GM13976 (cell line): ENCODE measurements around the gene LIMK1.

Source experiments
- DNase-seq: peaks from one replicate; pipeline ENCODE4 v3.0.0; 2012; ENCODE audit warnings: low spot score
- in situ Hi-C: fragments of 300-500 bp; cut with MboI; formaldehyde crosslinking; loops from one replicate; pipeline ENCODE4 v1.12.0; 2022; ENCODE audit warnings: low sequenced_read_pairs, mixed read lengths, inconsistent platforms; ENCODE audit not compliant: unreplicated experiment
- TF ChIP-seq, protein P1 (sequence below): IDR thresholded peaks from 2 replicates; pipeline ENCODE4 v1.5.1; 2012; ENCODE audit warnings: borderline replicate concordance, mild to moderate bottlenecking; ENCODE audit not compliant: insufficient read depth; ENCODE audit errors: extremely low read depth, missing control alignments, control extremely low read depth

The LIMK1 gene

DNA sequence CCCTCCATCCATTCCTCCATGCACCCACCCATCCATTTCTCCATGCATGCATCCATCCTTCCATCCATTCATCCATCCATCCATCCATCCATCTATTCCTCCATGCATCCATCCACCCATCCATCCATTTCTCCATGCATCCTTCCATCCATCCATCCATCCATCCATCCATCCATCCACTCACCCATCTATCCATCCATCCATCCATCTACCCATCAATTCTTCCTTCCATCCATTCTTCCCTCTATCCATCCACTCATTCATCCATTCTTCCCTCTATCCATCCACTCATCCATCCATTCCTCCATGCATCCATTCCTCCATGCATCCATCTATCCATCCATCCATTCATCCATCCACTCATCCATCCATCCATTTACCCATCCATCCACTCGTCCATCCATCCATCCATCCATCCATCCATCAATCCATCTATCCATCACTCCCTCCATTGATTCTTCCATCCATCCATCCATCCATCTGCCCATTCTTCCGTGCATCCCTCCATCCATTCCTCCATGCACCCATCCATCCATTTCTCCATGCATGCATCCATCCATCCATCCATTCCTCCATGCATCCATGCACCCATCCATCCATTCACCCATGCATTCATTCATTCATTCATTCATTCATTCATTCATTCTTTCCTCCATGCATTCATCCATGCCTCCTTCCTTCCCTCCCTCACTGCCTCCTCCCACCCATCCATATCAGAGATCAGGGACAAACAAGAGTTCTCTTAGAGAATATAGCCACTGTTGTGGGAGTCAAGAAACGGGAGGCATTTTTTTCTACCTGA lies 33.4 kb upstream of the LIMK1 start:
- in situ Hi-C loops, result no loop called here
- no peak for DNase-seq
- TF ChIP-seq, protein P1, sequence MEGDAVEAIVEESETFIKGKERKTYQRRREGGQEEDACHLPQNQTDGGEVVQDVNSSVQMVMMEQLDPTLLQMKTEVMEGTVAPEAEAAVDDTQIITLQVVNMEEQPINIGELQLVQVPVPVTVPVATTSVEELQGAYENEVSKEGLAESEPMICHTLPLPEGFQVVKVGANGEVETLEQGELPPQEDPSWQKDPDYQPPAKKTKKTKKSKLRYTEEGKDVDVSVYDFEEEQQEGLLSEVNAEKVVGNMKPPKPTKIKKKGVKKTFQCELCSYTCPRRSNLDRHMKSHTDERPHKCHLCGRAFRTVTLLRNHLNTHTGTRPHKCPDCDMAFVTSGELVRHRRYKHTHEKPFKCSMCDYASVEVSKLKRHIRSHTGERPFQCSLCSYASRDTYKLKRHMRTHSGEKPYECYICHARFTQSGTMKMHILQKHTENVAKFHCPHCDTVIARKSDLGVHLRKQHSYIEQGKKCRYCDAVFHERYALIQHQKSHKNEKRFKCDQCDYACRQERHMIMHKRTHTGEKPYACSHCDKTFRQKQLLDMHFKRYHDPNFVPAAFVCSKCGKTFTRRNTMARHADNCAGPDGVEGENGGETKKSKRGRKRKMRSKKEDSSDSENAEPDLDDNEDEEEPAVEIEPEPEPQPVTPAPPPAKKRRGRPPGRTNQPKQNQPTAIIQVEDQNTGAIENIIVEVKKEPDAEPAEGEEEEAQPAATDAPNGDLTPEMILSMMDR, result no peak

DNA sequence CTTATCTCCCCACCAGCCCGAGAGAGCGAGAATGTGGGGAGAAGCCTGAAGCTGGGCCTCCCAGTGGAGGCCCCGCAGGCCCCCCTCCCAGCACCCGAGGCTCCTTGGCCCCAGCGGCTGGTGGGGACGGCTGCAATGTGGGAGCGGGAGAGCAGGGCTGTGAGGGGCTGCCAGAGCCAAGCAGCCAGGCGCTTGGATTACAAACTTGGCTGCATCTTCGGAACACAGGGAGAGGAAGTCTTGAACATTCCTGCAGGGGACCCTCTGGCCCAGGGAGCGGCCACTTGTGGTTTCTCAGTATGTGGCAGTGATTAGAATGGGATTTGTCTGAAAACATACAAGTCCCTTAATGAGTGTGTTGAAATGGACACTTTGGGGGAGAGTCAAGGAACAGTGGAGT lies 32.4 kb upstream of the LIMK1 start:
- no peak for DNase-seq
- in situ Hi-C loops, result no loop called here
- TF ChIP-seq, protein P1, result no peak

DNA sequence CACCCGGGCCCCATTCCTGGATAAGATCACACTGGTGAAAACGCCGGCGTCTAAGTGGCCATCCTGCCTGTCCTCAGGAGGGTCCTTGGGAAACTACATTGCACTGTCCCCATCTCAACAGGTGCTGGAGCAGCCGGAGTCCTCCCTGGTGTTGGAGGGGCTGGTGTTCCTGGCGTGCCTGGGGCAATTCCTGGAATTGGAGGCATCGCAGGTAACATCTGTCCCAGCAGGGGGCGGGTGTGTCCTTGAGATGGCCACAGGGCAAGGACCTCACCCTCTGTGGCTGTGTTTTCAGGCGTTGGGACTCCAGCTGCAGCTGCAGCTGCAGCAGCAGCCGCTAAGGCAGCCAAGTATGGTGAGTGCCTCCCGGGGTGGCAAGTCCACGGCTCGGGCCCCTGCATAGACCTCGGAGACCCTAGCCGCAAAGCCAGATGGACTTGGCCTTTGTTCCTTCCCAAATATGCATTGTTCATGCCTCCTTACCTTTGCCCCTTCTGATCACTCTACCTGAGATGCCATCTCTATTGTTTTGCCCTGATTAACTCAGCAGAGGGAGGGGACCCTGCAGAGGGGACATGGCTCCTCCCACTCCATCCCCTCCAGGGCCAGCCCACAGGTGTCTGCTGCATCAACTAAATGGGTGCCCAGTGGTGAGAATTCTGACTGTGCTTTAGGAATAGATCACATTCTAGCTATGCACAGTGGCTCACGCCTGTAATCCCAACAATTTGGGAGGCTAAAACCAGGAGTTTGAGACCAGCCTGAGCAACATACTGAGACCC lies 31.8 kb upstream of the LIMK1 start:
- in situ Hi-C loops, result no loop called here
- DNase-seq, result no peak

DNA sequence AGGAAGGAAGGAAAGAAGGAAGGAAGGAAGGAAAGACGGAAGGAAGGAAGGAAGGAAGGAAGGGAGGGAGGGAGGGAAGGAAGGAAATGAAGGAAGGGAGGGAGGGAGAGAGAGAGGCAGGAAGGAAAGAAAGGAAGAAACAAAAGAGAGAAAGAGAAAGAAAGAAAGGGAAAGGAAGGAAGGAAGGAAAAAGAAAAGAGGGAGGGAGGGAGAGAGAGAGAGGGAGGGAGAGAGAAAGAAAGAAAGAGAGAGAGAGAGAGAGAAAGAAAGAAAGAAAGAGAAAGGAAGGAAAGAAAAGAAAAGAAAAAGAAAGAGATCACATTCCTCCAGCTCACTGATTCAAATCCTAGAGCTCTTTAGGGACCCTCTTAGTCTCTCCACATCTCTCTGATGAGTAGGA lies 31.0 kb upstream of the LIMK1 start:
- in situ Hi-C loops, result no loop called here
- DNase-seq, result no peak
- TF ChIP-seq, protein P1, result no peak

More for the DNA sequence above, 31.8 kb upstream of the LIMK1 start:
- TF ChIP-seq, protein P1, result no peak

DNA sequence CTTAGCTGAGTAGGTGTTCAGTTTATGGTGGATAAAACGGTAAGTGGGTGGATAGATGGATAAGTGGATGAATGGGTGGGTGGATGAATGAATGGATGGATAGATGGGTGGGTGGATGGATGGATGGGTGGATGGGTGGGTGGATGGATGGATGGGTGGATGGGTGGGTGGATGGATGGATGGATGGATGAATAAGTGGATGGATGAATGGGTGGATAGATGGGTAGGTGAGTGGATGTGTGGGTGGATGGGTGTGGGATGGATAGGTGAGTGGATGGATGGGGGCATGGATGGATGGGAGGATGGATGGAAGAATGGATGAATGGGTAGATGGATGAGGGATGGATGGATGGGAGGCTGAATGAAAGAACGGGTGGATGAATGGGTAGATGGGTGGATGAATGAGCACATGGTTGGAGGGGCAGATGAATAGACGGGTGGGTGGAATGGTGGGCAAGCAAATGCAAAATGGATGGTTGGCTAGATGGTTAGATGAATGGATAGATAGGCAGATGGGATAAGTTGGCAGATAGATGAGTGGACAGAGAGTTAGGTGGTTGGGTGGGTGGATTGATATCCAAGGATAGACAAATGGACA lies 29.9 kb upstream of the LIMK1 start:
- in situ Hi-C loops, result no loop called here

More for the DNA sequence above, 29.9 kb upstream of the LIMK1 start:
- DNase-seq, result no peak
- TF ChIP-seq, protein P1, result no peak
